Measurements from ENCODE around the gene TBR1.

Gene TBR1

GRCh38 chr2:161418275-161418714 is 2.2 kb downstream of the TBR1 start:
- no peak for DNase-seq (ENCODE audit: extremely low read depth, low read depth)
- TF ChIP-seq CTCF (IDR thresholded peaks at IDR 0.05; ENCODE audit: low read depth, low read length, missing control alignments), result no peak
- no peak overlapping the region for H3K4me3 ChIP-seq (replicated peaks; ENCODE audit: low read depth, low read length)

GRCh38 chr2:161418715-161419637 is 2.9 kb downstream of the TBR1 start:
- DNase-seq (ENCODE audit: extremely low read depth, low read depth), result no peak
- H3K4me3 ChIP-seq (replicated peaks; ENCODE audit: low read depth, low read length), result no peak overlapping the region
- no peak for TF ChIP-seq CTCF (IDR thresholded peaks at IDR 0.05; ENCODE audit: low read depth, low read length, missing control alignments)

- no peak overlapping the region for H3K4me3 ChIP-seq (replicated peaks; ENCODE audit: low read depth, low read length)
- no peak for DNase-seq (ENCODE audit: extremely low read depth, low read depth)
- TF ChIP-seq CTCF (IDR thresholded peaks at IDR 0.05; ENCODE audit: low read depth, low read length, missing control alignments), result no peak
These were observed 3.6 kb downstream of the TBR1 start for GRCh38 chr2:161419638-161420190.

GRCh38 chr2:161420406-161421074 is 4.4 kb downstream of the TBR1 start:
- no peak overlapping the region for H3K4me3 ChIP-seq (replicated peaks; ENCODE audit: low read depth, low read length)
- TF ChIP-seq CTCF (IDR thresholded peaks at IDR 0.05; ENCODE audit: low read depth, low read length, missing control alignments), result no peak
- DNase-seq (ENCODE audit: extremely low read depth, low read depth), result no peak

GRCh38 chr2:161421686-161422085 is 5.6 kb downstream of the TBR1 start:
- no peak overlapping the region for H3K4me3 ChIP-seq (replicated peaks; ENCODE audit: low read depth, low read length)
- no peak for TF ChIP-seq CTCF (IDR thresholded peaks at IDR 0.05; ENCODE audit: low read depth, low read length, missing control alignments)
- DNase-seq (ENCODE audit: extremely low read depth, low read depth), result no peak

GRCh38 chr2:161422816-161423403 is 6.8 kb downstream of the TBR1 start:
- no peak for TF ChIP-seq CTCF (IDR thresholded peaks at IDR 0.05; ENCODE audit: low read depth, low read length, missing control alignments)
- no peak for DNase-seq (ENCODE audit: extremely low read depth, low read depth)
- H3K4me3 ChIP-seq (replicated peaks; ENCODE audit: low read depth, low read length), result no peak overlapping the region

Measured in HFF-Myc (cell line).